ENCODE measurements around the gene MAPKAP1. TPM values are rescaled to one million over a fixed set of nuclear protein-coding genes. Genes with fewer than 3 reads are reported as not detected.

The MAPKAP1 gene
- total RNA-seq, 1 donor from 2014 or later = 81.3 TPM

DNA sequence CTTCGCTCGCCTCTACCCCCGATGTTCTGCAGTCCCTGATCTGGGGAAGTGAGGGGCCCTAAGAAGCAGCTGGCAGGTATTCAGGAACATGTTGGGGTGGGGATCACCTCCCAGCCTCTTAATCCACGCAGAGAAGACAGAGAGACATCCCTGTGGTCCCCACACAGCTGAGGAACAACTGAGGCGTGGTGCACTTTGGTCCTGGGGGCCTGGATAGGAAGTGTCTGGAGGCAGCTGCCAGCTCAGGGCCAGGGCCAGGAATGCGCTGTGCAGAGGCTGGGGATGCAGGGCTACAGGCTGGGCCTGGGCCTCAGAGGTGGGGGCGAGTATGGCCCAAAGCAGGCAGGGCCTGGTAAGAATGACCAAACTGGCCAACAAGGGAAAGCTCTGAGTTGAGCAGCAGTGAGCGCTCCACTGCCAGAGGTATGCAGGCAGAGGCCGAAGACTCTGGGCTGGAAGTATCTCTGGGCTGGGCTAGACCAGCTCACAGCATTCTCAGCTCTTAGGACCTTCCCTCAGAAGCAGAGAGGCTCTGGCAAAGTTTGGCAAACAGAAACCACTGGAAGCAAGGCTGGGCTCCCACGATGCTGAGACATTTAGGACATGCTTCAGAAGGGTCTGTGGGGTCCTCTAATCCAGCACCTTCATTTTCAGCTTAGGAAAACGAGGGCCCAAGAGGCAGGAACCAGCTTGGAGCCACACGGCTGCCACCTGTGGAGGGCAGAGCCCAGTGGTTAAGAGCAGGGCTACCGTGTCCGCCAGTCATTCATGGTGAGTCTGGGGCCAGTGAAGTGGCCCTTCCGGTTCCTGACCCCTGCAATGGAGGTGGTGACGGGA lies 271.0 kb downstream of the MAPKAP1 start:
- DNase-seq (ENCODE audit: low read depth, low spot score) = no peak

DNA sequence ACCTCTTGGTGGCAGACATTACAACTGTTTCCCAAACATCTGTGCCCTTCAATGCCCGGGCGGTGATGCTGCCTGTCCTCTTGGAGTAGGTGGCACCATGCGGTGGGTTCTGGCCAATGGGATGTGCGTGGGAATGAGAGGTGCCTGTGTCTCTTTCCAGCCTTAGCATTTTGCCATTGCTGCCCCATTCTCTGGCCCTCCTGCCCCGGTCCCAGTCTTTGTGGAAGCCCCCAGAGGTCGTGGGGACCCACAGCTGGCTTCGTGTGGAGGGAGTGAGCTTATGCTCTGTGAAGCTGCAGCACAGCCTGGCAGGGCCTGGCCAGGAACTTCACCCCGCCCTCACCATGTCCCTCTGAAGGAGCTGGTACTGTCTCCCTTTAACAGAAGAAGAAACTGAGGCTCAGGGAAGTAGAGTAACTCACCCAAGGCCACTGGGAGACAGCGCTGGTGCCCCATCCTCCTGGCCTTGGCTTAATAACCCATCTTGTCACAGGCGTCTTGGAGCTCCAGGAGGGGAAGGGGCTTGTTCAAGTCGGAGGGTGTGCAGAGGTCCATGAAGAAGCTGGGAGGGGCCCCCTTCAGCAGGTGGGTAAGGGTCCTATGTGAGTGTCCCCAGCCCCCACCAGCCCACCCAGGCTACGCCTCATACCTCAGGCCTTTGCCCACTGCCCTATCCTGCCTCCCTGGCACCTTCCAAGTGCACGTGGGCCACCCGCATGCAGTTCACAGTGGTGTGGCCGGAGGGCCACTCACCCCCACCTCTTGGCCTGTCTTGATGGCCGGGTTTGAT lies 271.8 kb downstream of the MAPKAP1 start:
- DNase-seq (ENCODE audit: low read depth, low spot score) = no peak

DNA sequence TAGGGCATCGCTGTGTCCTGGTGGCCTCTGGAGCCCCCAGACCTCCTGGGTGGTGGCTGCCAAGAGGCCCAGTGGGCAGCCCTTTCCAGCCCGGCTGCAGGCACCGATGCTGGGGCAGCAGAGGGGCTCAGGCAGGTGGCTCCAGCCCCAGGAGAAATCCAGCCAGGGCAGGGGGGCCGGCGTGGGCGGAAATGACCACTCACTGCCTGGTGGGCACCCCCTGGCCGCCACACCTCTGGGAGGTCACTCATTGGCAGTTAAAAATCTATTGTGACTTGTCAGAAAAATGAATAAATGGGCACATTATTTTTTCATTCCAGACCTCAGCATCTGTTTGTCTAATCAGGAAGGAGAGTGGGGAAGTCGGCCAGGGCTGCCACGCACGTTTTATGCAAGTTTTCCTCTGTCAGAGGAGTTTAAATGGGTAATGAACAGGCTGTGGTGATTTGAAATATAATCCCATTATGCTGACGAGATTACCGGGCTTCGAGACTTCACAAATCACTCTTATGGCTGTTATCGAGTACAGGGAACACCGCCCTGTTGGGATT lies 273.5 kb downstream of the MAPKAP1 start:
- DNase-seq (ENCODE audit: low read depth, low spot score) = no peak

DNA sequence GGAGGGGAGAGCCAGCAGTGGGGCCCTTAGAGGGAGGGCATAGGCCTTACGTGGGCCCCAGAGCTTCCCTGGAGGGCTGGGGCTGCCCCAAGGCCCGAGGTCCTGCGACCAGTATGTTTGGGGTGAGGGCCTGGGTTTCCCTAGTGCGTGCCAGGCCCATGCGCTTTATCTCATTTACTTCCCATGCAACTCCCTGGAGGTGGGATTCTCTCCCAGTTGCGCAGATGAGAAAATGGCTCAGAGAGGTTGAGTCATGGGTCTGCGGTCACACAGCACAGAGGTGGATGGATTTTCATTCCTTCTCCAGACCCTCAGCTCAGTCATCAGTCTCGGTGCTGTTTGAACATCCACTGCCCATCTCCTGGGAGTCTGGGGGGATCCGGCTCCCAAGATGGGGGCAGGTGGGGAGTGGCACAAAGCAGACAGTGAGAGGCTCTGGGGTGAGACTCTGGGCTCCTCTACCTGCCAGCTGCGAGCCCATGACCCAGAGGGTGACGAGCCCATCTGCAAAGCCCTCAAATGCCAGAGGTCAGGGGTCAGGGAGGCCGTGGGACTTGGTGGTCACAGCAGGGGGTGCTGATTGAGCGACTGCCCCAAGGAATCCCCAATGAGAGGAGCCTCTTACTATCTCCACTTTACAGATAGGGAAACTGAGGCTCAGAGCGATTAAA lies 274.2 kb downstream of the MAPKAP1 start:
- DNase-seq (ENCODE audit: low read depth, low spot score) = no peak

DNA sequence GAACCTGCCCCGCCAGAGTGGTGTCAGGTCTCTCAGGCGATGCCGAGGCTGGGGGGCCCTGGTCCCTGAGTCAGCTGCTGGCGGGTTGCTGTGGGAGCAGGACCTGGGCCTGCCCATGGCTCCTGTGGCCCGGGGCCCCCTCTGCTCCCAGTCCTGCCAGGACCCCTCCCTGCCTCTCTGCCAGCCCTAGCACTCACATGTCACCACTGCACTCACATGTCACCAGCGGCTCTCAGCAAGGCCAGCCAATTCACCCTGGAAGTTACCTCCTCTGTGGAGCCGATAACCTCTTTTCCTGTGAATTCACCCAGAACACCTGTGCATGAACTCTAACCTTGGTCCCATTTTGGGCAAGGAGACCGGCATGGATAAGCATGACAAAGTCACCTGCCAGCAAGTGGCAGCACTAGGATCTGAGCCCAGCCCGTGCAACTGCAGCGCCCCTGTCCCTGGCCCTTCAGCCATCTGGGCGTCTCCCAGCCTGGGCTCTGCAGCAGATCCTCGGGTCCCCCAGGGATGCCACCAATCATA lies 275.2 kb downstream of the MAPKAP1 start:
- DNase-seq (ENCODE audit: low read depth, low spot score) = no peak

DNA sequence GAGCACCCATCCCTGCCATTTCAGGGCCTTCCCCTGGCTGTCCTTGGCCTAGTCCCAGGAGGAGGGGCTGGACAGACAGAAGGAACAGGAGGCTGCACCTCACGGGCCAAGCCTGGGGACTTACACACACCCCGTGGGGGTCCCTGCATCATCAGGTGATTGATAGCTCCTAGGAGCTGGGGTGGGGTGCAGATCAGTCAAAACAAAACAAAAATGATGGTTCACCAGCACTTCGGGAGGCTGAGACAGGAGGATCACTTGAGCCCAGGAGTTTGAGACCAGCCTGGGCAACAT lies 276.0 kb downstream of the MAPKAP1 start:
- DNase-seq (ENCODE audit: low read depth, low spot score) = no peak

DNA sequence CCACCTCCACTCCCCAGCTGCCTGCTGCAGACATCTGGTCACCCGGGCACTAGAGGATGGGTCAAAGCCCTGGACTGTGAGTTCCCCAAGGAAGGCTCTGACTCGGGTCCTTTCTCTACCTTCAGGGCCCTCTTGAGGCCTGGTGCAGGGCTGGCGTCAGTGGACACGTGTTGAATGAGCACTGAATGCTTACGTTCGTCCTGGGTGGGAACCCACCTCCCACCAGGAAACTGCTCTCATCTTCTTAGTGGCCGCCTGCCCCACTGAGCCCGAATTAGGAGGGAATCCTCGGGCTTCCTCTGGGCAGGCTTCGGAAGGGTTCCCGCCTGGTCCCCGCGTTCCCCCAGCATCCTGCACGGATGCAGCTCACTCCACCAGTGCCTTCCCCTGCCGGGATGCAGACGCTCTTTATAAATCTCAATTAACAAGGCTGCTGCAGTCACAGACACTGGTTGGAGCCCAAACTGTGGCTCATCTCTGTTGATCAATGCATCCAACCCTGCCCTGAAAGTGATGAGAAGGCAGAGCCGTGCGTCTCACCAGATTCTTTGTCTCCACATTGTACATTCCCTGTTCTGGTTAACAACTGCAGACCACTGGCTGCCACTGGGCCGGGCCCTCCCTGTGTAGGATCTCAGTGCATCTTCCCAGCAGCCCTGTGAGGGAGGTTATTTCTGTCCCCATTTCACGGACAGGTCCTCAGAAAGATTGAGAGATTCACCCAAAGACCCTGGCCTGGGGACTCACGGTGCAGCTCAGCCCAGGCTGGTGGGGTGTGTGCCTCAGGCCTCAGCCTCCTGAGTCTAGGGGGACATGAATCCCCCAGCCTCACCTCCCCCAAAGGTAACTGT lies 276.6 kb downstream of the MAPKAP1 start:
- no peak for DNase-seq (ENCODE audit: low read depth, low spot score)

DNA sequence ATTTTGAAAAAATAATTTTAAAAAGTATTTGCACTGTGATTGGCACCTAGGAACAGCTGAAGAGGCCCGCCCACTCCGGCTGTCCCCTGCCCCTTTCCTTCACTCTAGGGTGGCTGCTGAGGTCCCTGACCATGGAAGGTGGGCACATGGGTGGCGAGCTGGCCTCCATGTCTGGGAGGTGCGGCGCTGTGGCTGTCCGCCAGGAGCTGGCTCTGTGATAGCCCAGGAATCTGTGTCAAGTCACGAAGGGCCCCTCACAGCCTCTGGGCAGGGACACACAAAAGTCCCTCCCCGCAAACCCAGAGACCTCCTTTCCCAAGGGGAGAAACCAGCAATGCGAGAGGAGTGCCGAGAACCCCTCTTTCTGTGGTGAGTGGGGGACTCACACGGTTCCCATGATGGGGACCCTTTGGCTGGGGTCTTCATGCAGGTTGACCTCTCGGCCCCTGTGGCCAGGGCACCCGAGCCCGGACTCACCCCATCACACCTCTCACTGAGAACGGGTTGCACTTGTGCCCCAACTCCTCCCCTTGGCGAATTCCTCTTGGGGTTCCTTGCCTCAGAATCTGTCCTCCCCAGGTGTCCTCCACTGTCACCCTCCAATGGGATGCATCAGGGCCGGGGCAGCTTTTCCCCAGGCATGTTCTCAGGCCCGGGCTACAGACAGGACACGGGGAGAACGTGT lies 277.4 kb downstream of the MAPKAP1 start:
- no peak for DNase-seq (ENCODE audit: low read depth, low spot score)

DNA sequence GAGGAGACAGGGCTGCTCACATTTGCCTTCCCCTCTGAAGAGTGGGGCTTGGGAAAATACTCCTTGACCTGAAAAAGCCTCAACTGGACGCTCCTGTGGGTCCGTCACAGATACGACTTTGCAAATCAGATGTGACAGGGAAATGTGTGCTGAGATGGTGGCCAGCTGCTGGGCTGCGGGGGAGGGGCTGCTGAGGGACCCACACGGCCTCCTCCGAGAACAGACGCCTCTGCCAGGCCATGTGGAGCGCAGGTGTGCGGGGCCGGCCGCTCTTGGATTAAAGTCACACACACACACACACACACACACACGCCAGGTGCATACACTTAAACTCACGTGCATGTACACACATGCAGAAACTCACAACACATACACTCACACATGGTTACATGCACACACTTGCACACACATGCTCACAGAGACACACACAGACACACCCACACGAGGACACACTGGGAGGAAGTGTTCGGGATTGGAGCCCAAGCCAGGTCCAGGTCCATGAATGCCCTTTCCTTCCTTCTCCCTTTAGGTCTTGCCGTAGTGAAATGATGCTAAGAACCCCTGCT lies 278.0 kb downstream of the MAPKAP1 start:
- DNase-seq (ENCODE audit: low read depth, low spot score) = no peak

DNA sequence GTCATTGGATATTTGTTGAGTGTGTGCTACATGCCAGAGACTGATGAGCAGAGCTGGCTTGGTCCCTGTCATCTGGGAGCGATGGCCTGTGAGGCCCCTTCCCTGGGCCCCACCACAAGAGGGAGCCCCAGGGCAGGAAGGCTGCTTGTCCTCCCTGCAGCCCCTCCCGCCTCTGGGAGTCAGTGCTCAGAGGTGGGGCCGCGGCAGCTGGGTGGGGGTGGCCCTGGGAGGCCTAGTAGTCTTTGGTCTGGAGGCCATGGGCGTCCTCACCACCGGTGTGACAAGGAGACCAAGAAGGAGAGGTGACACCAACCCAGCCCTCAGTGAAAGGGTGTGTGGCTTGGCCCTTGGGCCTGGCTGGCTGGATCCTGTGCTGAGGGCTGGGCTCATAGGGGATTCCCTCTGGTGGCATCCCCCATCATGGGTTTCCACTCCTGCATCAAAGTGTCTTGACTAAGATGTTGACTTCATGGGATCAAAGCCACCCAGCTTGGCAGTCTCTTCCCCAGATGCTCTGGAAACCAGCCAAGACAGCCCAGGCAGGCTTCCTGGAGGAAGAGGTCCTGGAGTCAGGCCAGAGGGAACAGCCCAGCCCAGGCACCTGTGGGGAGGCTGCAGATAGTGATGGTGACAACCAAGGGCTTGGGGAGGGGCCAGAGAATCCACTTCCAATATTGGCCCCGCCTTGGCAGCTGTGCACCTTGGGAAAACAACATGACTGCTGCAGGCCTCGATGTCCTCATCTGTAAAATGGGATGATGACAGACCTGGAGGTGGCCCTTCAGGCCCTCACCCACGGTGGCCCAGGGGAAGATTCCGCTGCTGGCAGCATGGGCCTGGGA lies 278.7 kb downstream of the MAPKAP1 start:
- no peak for DNase-seq (ENCODE audit: low read depth, low spot score)

DNA sequence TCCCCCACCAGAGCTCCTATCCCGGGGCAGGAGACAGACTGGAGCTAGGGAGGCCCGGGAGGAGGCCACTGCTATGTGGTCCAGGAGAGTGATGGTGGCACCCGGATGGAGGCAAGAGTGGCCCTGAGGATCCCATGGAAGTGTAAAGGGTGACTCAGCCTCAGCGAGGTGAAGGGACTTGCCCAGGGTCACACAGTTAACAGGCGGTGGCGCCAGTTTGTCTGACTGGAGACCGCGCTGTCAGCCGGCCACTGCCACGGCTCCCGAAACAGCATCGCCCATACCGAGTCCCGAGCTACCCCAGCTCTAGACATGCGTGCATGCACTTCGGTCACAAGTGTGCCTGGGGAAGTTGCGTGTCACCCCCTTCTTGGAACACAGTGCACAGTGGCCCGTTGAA lies 279.5 kb downstream of the MAPKAP1 start:
- DNase-seq (ENCODE audit: low read depth, low spot score) = no peak

DNA sequence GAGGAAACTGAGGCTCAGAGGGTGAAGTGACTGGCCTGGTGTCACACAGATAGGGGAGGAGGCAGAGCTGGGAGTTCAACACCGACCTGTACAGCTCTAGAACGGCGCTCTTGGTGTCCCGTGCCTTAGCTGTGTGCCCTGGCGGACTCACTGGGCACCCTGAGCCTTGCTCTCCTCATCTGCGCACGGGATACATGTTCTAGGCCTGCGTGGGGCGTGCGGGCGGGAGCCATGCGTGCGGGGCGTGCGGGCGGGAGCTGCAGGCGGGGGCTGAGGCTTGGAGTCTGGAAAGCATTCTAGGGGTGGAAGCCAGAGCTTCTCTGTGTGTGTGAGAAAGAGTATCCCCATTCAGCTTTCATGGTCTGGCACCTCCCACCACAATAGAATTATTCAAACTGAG lies 280.1 kb downstream of the MAPKAP1 start:
- DNase-seq (ENCODE audit: low read depth, low spot score) = no peak

DNA sequence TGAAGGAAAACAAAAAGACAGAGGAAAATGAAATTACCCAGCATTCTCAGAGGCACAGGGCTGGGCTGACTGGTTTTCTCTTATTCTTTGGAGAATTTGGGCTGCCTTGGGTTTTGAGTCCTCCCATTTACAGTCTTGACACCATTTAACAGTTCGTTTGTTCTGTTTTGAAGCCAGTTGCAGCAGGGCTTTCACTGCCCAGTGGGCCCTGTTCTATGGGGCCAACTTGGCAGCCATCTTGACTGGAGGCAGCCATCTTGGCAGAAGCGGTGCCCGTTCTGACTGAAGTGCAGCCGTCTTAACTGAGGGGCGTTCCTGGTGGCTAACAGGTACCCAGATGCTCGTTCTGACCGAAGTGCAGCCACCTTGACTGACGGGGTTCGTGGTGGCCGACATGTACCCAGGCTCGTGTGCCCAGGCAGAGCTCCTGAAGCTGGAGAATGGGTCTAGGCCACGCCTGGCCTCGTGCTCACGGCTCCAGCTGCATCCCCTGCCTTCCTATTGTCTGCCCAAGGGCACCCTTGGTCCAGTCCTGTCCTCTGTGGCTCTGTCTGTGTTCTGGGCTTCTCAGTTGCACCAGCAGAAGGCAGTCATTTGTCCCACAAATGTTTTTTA lies 281.0 kb downstream of the MAPKAP1 start:
- DNase-seq (ENCODE audit: low read depth, low spot score) = no peak

DNA sequence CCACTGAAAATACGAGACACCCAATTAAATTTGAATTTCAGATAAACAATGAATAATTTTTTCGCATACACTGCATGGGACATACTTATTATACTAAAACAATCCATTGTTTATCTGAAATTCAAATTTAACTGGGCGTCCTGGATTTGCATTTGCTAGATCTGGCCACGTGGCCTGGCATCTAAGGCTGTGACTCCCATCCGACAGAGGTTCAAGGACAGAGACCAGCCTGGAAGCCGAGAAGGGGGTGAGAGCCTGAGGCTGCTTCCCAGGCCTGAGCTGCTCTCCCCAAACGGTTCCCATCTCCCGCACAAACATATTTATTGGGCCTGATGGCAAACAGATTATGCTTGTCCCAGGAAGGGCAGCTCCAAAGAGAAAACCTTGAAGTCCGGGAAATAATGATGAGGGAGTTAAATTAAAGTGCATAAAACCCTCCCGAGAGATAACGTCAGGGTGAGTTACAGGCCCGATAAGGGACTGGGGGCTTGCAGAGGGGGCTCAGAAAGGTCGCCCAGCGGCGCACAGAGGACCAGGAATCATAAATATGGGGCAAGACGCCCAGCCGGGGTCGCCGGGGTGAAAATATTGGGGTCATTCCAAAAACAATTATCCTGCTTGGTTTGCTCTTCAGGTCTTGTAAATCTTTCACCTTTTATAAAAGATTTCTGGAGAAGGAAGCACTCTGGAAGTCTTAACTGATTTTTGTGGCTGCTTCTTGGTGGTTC lies 281.7 kb downstream of the MAPKAP1 start:
- DNase-seq (ENCODE audit: low read depth, low spot score) = no peak

DNA sequence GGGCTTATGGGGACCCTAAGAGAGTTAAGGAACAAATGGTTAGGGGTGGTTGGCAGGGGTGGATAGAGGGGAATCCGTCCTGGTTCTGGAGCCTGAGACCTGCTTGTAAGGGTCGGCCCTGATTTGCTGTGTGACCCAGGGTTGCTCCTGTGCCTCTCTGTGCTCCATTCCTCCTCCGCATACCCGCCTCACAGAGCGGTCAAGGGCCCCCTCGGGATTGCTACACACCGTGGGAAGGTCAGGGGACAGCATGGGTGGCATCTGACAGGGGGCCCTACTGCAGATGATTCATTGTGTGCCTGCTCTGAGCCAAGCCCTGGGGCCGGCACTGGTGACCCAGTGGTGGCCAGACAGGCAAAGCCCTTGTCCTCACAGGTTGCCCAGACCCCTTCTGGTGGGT lies 283.0 kb downstream of the MAPKAP1 start:
- no peak for DNase-seq (ENCODE audit: low read depth, low spot score)

DNA sequence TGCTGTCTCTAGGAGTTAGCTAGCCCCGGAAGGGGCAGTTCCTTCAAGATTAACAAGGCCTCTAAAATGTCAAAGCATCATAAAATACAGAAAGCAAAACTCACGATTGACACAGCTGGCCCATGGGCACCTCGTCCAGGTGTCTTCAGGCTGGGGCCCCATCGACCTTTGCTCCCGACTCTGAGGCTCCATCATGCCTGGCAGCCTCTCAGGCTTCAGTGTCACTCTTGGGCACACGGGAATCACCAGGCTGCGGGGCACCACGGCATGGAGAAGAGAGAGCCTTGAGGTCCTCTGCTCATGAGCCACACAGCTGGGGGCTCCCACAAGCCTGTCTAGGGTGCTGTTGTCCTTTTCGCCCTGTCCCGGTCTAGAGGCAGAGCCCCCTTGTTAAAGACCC lies 284.2 kb downstream of the MAPKAP1 start:
- no peak for DNase-seq (ENCODE audit: low read depth, low spot score)

DNA sequence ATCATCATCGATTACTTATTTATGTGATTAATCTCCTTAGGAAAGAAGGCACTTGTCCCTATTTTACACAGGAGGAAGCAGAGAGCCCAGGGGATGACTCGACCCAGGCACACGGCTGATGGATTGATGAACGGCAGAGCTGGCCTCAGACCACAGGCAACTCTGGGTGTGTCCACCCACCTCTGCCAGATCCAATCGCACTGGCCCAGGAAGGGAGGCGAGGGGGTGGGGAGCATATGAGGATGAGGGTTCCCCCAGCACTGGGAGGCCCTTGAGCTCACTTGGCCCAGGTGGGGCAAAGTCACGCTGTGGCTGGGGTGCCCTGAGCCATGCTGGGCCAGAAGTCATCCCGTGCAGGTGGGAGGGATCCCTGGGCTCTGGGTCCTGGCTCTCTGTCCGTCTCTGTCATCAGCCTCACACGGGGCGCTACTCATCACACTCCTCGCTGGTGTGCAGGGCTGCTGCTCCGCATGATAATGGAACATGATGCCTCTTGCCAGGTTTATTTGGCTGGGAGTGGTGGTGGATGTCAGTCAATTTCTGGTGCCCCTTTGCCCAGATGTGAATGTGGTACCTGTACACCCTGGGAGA lies 285.3 kb downstream of the MAPKAP1 start:
- no peak for DNase-seq (ENCODE audit: low read depth, low spot score)

DNA sequence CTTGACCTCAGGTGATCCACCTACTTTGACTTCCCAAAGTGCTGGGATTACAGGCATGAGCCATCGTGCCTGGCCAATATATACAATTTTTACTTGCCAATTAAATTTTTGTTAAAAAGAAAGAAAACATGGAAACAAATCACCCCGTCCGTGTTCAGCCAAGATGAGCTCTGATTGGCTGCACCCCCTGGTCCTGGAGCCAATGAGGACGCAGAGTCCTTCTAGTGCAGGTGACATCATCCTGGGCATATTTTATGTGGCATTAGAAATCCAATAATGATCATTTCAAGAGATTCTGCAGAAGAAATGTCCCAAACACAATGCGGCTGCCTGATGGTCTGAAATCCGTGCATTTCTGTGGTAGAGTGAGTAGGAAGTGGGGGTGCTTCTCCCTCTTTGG lies 285.8 kb downstream of the MAPKAP1 start:
- no peak for DNase-seq (ENCODE audit: low read depth, low spot score)
